ENCODE results near the gene LEF1.

- TF ChIP-seq POLR2A (IDR thresholded peaks at IDR 0.05; ENCODE audit: low read depth, low read length): no peak
- TF ChIP-seq TAF1 (IDR thresholded peaks at IDR 0.05; ENCODE audit: low read depth, low read length): no peak
Measured at GRCh38 chr4:108006361-108006760, 162.4 kb downstream of the LEF1 start.
